NB4 (cell line): ENCODE measurements around the gene ASMTL.

Experiments
- CTCF ChIP-seq: IDR thresholded peaks from one replicate; pipeline ENCODE4 v1.5.1; 2012; ENCODE audit warnings: low read depth, low read length
- POLR2A ChIP-seq: IDR thresholded peaks from 2 replicates; pipeline ENCODE4 v1.6.1; 2011; ENCODE audit warnings: mild to moderate bottlenecking; ENCODE audit not compliant: insufficient read length; ENCODE audit errors: extremely low read depth

- no peak for TF ChIP-seq CTCF
- no peak for TF ChIP-seq POLR2A
Observed at GRCh38 chrX:1496076-1496475, 43.4 kb upstream of the ASMTL start.
